Cardiac muscle cell (in vitro differentiated cells and primary cell): ENCODE measurements around the gene EFCAB5. TPM values are rescaled to one million over a fixed set of nuclear protein-coding genes. Genes with fewer than 3 reads are reported as not detected.
"Not testable (repeated sequence)": the region's sequence is repeated elsewhere in the genome, so short reads cannot be mapped to it uniquely, and the experiment has no call there.

Source experiments
- DNase-seq, 2 donors: peaks; one replicate each; pipeline versions ENCODE4 v3.0.0 to v3.0.0-alpha.2; 2010 to 2017; ENCODE audit warnings: low read depth in 1 of 2, low spot score in 1 of 2
- H3K27ac ChIP-seq: fragments of 200-600 bp; sonication (generic); 2 replicates; pipeline ENCODE4 v1.5.1; 2016
- H3K27me3 ChIP-seq: fragments of 200-600 bp; sonication (generic); 2 replicates; pipeline ENCODE4 v1.6.0; 2016; ENCODE audit warnings: control low read depth
- H3K36me3 ChIP-seq: fragments of 200-600 bp; sonication (generic); 2 replicates; pipeline ENCODE4 v1.5.1; 2016; ENCODE audit warnings: control low read depth
- H3K4me1 ChIP-seq: fragments of 200-600 bp; sonication (generic); 2 replicates; pipeline ENCODE4 v1.8.1; 2017; ENCODE audit warnings: low read depth, mild to moderate bottlenecking, mixed run types
- H3K4me3 ChIP-seq: fragments of 200-600 bp; sonication (generic); 2 replicates; pipeline ENCODE4 v1.5.1; 2016; ENCODE audit warnings: mild to moderate bottlenecking
- H3K9me3 ChIP-seq: fragments of 200-600 bp; sonication (generic); 2 replicates; pipeline ENCODE4 v1.5.1; 2017; ENCODE audit warnings: low read depth, mild to moderate bottlenecking, control low read depth
- CTCF ChIP-seq: IDR thresholded peaks from 2 replicates; pipeline ENCODE4 v1.5.1; 2012; ENCODE audit warnings: low read depth, mild to moderate bottlenecking, low read length
- polyA plus RNA-seq: library from polyadenylated mRNA; unstranded; fragments of >200 nt; fragmentation: Nextera tagmentation; extraction: Ambion mirVana; gene quantifications from 2 replicates; pipeline ENCODE4 v1.2.1, GENCODE V29; 2016
- total RNA-seq: library from RNA; depleted of rRNA; stranded (reverse); fragments of >200 nt; gene quantifications from 2 replicates; pipeline ENCODE4 v1.2.3, GENCODE V29; 2016

EFCAB5 gene
- total and polyA plus RNA-seq, 2 experiments from 2014 or later = 0.12 to 1.5 TPM

- no peak for DNase-seq
- no peaks in the 10 kb centered on the region for H3K9me3 ChIP-seq
- H3K27me3 ChIP-seq = no peaks in the 10 kb centered on the region
- H3K4me1 ChIP-seq = peaks cover 4% of the 10 kb centered on the region
- H3K27ac ChIP-seq = no peak overlapping the region
- peaks cover 11% of the 10 kb centered on the region for H3K36me3 ChIP-seq
- TF ChIP-seq CTCF = no peak
- H3K4me3 ChIP-seq = no peak overlapping the region
Observed at GRCh38 chr17:30130121-30130520, 188.7 kb downstream of the EFCAB5 start.

- TF ChIP-seq CTCF = no peak
- H3K36me3 ChIP-seq = peaks cover 8% of the 10 kb centered on the region
- peaks cover 4% of the 10 kb centered on the region for H3K4me1 ChIP-seq
- no peaks in the 10 kb centered on the region for H3K27me3 ChIP-seq
- H3K4me3 ChIP-seq = no peak overlapping the region
- DNase-seq = no peak
- H3K27ac ChIP-seq = no peak overlapping the region
- H3K9me3 ChIP-seq = no peaks in the 10 kb centered on the region
Observed at GRCh38 chr17:30132615-30133014, 191.2 kb downstream of the EFCAB5 start.

GRCh38 chr17:30133197-30133596, 191.8 kb downstream of the EFCAB5 start:
- H3K4me1 ChIP-seq = peaks cover 4% of the 10 kb centered on the region
- peaks cover 8% of the 10 kb centered on the region for H3K36me3 ChIP-seq
- no peaks in the 10 kb centered on the region for H3K27me3 ChIP-seq
- H3K9me3 ChIP-seq = no peaks in the 10 kb centered on the region
- no peak overlapping the region for H3K4me3 ChIP-seq
- no peak for TF ChIP-seq CTCF
- H3K27ac ChIP-seq = no peak overlapping the region
- DNase-seq = no peak

GRCh38 chr17:30134551-30134950, 193.1 kb downstream of the EFCAB5 start:
- no peak overlapping the region for H3K4me3 ChIP-seq
- TF ChIP-seq CTCF = no peak
- H3K27me3 ChIP-seq = no peaks in the 10 kb centered on the region
- H3K4me1 ChIP-seq = peaks cover 4% of the 10 kb centered on the region
- peaks cover 3% of the 10 kb centered on the region for H3K36me3 ChIP-seq
- DNase-seq = no peak
- no peaks in the 10 kb centered on the region for H3K9me3 ChIP-seq
- no peak overlapping the region for H3K27ac ChIP-seq

- no peaks in the 10 kb centered on the region for H3K4me1 ChIP-seq
- no peak for TF ChIP-seq CTCF
- peaks cover 3% of the 10 kb centered on the region for H3K36me3 ChIP-seq
- no peak for DNase-seq
- no peak overlapping the region for H3K27ac ChIP-seq
- no peaks in the 10 kb centered on the region for H3K27me3 ChIP-seq
- no peak overlapping the region for H3K4me3 ChIP-seq
- no peaks in the 10 kb centered on the region for H3K9me3 ChIP-seq
Observed at GRCh38 chr17:30137158-30137557, 195.7 kb downstream of the EFCAB5 start.

- not testable (repeated sequence) for H3K9me3 ChIP-seq, H3K27me3 ChIP-seq, DNase-seq, H3K4me1 ChIP-seq, H3K4me3 ChIP-seq, H3K36me3 ChIP-seq, H3K27ac ChIP-seq
Observed at GRCh38 chr17:30147860-30148259, 206.4 kb downstream of the EFCAB5 start.
